Ramos (cell line): ENCODE measurements around the gene GMDS.

ENCODE experiments used
- in situ Hi-C: fragments of 300-500 bp; cut with MboI; formaldehyde crosslinking; loops from one replicate; pipeline ENCODE4 v1.14.3; 2022; ENCODE audit warnings: low sequenced_read_pairs; ENCODE audit not compliant: unreplicated experiment

The GMDS gene

GRCh38 chr6:2242311-2242710 lies 3.1 kb downstream of the GMDS start:
- in situ Hi-C loops = no loop called here

- in situ Hi-C loops = no loop called here
These were observed 4.4 kb downstream of the GMDS start for GRCh38 chr6:2240961-2241360.

- in situ Hi-C loops = no loop called here
These were observed 8.4 kb downstream of the GMDS start for GRCh38 chr6:2237001-2237400.

GRCh38 chr6:2235777-2236495 lies 9.5 kb downstream of the GMDS start:
- in situ Hi-C loops = no loop called here

- in situ Hi-C loops = no loop called here
These were observed 13.0 kb downstream of the GMDS start for GRCh38 chr6:2232445-2232844.

GRCh38 chr6:2231438-2231837 lies 14.0 kb downstream of the GMDS start:
- in situ Hi-C loops = no loop called here

GRCh38 chr6:2230659-2231277 lies 14.6 kb downstream of the GMDS start:
- in situ Hi-C loops = no loop called here

GRCh38 chr6:2229742-2230141 lies 15.7 kb downstream of the GMDS start:
- in situ Hi-C loops = no loop called here

- in situ Hi-C loops = no loop called here
These were observed 16.4 kb downstream of the GMDS start for GRCh38 chr6:2229039-2229438.

GRCh38 chr6:2228392-2228791 lies 17.0 kb downstream of the GMDS start:
- in situ Hi-C loops = no loop called here

GRCh38 chr6:2226775-2227174 lies 18.6 kb downstream of the GMDS start:
- in situ Hi-C loops = no loop called here

GRCh38 chr6:2225422-2226392 lies 19.7 kb downstream of the GMDS start:
- in situ Hi-C loops = no loop called here

- in situ Hi-C loops = no loop called here
These were observed 20.5 kb downstream of the GMDS start for GRCh38 chr6:2224847-2225382.

- in situ Hi-C loops = no loop called here
These were observed 23.0 kb downstream of the GMDS start for GRCh38 chr6:2222275-2222842.

- in situ Hi-C loops = no loop called here
These were observed 23.6 kb downstream of the GMDS start for GRCh38 chr6:2221726-2222274.

- in situ Hi-C loops = no loop called here
These were observed 25.3 kb downstream of the GMDS start for GRCh38 chr6:2220154-2220553.

GRCh38 chr6:2218866-2219265 lies 26.5 kb downstream of the GMDS start:
- in situ Hi-C loops = loop anchor here (10.0 kb wide), 1 partner anchor 126 kb away; no protein-coding TSS in a partner anchor

- in situ Hi-C loops = loop anchor here (10.0 kb wide), 1 partner anchor 128 kb away; no protein-coding TSS in a partner anchor
These were observed 28.5 kb downstream of the GMDS start for GRCh38 chr6:2216794-2217383.

GRCh38 chr6:2215342-2215741 lies 30.1 kb downstream of the GMDS start:
- in situ Hi-C loops = loop anchor here (10.0 kb wide), 1 partner anchor 129 kb away; no protein-coding TSS in a partner anchor
